Parathyroid adenoma (tissue), 2 donors: ENCODE data around the gene RABAC1.
A peak's percentile ranks its signal among the peaks of the same experiment; 100 is the strongest.

Experiments
- H2AFZ ChIP-seq: fragments of 300-600 bp; sonication (generic); one replicate; pipeline ENCODE4 v1.7.0; 2017; ENCODE audit warnings: antibody characterized with exemption, mild to moderate bottlenecking
- H3K27ac ChIP-seq: fragments of 300-600 bp; sonication (generic); one replicate; pipeline ENCODE4 v1.7.0; 2017
- H3K27me3 ChIP-seq: fragments of 300-600 bp; sonication (generic); one replicate; pipeline ENCODE4 v1.7.0; 2017; ENCODE audit warnings: low read length; ENCODE audit not compliant: control insufficient read depth, insufficient read depth
- H3K36me3 ChIP-seq: fragments of 300-600 bp; sonication (generic); one replicate; pipeline ENCODE4 v1.7.0; 2017; ENCODE audit warnings: low read length; ENCODE audit not compliant: control insufficient read depth, insufficient read depth
- H3K4me1 ChIP-seq: fragments of 300-600 bp; sonication (generic); one replicate; pipeline ENCODE4 v1.7.0; 2017; ENCODE audit warnings: control low read depth
- H3K4me2 ChIP-seq: fragments of 300-600 bp; sonication (generic); one replicate; pipeline ENCODE4 v1.7.0; 2017; ENCODE audit warnings: low read length
- H3K4me3 ChIP-seq: fragments of 300-600 bp; sonication (generic); one replicate; pipeline ENCODE4 v1.7.0; 2017; ENCODE audit warnings: low read depth, low read length
- H3K79me2 ChIP-seq: fragments of 300-600 bp; sonication (generic); one replicate; pipeline ENCODE4 v1.7.0; 2017; ENCODE audit warnings: control low read depth
- H3K9ac ChIP-seq: fragments of 300-600 bp; sonication (generic); one replicate; pipeline ENCODE4 v1.7.0; 2017; ENCODE audit warnings: mild to moderate bottlenecking
- H3K9me3 ChIP-seq: fragments of 300-600 bp; sonication (generic); one replicate; pipeline ENCODE4 v1.7.0; 2017; ENCODE audit warnings: low read length; ENCODE audit not compliant: control insufficient read depth
- TF ChIP-seq, protein P1 (sequence below): fragments of 300-600 bp; sonication (generic); IDR thresholded peaks from one replicate; pipeline ENCODE4 v1.7.0; 2017; ENCODE audit warnings: antibody characterized with exemption, mild to moderate bottlenecking
- donor health status: primary hyperparathyroidism.

The RABAC1 gene

DNA sequence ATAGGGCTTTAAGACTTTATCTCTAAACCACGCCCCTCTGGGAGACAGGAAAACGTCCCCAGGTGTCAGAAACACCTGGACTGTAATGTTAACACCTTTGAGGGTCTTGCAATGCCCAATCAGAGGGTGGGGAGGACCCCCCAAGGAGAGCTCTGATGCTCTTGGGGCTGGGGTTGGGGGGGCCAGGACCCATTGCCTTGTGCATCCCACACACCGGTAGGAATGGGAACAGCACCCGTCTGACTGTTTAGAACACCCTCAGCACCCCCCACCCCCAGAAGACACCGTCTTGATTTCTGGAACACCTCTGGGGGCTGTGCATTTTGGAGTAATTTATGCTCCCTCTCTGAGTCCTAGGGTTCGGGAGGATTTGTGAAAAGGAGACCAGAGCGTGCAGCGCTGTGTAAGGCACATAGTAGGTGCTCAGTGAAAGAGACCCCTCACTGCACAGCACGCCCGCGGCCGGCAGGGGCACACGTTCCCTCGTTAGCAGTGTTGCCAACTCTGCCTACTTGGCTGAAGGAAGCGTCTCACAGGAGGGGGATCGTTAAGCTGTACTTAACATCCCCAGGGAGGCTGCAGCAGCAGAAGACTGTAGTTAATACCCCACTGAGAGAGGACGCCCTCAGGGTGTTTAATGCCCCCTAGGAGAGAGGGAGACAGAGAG is 28.1 kb downstream of the RABAC1 start:
- H3K4me2 ChIP-seq = no peak overlapping the region
- H3K9ac ChIP-seq = no peak overlapping the region
- H3K27ac ChIP-seq = no peak overlapping the region
- TF ChIP-seq, protein P1, sequence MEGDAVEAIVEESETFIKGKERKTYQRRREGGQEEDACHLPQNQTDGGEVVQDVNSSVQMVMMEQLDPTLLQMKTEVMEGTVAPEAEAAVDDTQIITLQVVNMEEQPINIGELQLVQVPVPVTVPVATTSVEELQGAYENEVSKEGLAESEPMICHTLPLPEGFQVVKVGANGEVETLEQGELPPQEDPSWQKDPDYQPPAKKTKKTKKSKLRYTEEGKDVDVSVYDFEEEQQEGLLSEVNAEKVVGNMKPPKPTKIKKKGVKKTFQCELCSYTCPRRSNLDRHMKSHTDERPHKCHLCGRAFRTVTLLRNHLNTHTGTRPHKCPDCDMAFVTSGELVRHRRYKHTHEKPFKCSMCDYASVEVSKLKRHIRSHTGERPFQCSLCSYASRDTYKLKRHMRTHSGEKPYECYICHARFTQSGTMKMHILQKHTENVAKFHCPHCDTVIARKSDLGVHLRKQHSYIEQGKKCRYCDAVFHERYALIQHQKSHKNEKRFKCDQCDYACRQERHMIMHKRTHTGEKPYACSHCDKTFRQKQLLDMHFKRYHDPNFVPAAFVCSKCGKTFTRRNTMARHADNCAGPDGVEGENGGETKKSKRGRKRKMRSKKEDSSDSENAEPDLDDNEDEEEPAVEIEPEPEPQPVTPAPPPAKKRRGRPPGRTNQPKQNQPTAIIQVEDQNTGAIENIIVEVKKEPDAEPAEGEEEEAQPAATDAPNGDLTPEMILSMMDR = peak; percentile 26
- H3K27me3 ChIP-seq = no peaks in the 10 kb centered on the region
- no peaks in the 10 kb centered on the region for H3K9me3 ChIP-seq
- H3K36me3 ChIP-seq = no peaks in the 10 kb centered on the region
- no peak overlapping the region for H3K4me3 ChIP-seq
- no peaks in the 10 kb centered on the region for H3K79me2 ChIP-seq
- H3K4me1 ChIP-seq = peaks cover 24% of the 10 kb centered on the region
- no peak overlapping the region for H2AFZ ChIP-seq

DNA sequence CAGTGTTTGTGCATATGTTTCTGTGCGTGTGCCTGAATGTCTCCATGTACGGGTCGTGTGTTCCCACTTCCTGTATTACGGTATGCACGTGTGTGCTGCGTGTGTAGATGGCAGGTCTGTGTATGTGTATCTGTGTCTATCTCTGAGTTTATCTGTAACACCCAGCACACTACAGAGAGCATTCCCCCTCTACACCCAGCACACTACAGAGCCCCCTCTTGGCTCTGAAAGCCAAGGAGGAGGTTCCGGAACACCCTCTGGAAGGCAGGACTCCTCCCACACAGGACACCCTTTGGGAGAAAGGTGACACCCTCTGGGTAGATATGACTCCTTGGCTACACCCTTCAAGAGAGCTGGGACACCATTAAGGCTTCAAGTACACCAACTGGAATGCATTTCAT is 28.8 kb downstream of the RABAC1 start:
- Histone ChIP-seq H3K27ac (no peak overlapping the region), H3K4me3 (no peak overlapping the region), H3K79me2 (no peaks in the 10 kb centered on the region), H3K4me2 (no peak overlapping the region), H3K9me3 (no peaks in the 10 kb centered on the region), H2AFZ (no peak overlapping the region), H3K27me3 (no peaks in the 10 kb centered on the region), H3K9ac (no peak overlapping the region), H3K36me3 (no peaks in the 10 kb centered on the region), H3K4me1 (peaks cover 22% of the 10 kb centered on the region)
- TF ChIP-seq, protein P1 = no peak

DNA sequence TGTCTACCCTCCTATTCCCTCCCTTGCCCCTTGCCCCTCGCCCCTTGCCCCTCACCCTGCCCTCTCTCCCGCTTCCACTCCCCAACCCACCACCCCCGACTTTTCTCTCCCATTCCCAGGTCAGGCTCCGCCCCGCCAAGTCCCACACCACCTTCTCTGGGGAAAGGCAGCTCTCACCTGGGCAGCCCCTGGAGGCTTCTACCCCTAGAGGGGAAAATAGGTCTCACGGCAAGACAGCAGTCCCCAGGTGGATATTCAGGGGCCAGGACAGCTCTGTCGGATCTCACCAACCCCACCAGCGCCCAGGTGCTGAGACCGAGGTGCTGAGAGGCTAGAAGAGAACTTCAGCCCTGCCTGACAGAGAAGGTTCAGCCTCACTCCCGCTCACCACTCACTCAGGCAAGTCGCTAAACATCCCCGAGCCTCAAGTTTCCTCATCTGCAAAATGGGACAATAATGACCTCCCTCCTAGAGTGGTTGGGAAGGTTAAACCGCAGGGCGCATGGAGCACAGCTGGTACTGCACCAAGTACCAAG is 29.5 kb downstream of the RABAC1 start:
- H3K4me2 ChIP-seq = no peak overlapping the region
- H3K9me3 ChIP-seq = no peaks in the 10 kb centered on the region
- H3K27ac ChIP-seq = no peak overlapping the region
- no peak overlapping the region for H3K4me3 ChIP-seq
- H3K27me3 ChIP-seq = no peaks in the 10 kb centered on the region
- no peak overlapping the region for H2AFZ ChIP-seq
- H3K4me1 ChIP-seq = peaks cover 20% of the 10 kb centered on the region
- TF ChIP-seq, protein P1 = no peak
- no peaks in the 10 kb centered on the region for H3K79me2 ChIP-seq
- no peak overlapping the region for H3K9ac ChIP-seq
- H3K36me3 ChIP-seq = no peaks in the 10 kb centered on the region

DNA sequence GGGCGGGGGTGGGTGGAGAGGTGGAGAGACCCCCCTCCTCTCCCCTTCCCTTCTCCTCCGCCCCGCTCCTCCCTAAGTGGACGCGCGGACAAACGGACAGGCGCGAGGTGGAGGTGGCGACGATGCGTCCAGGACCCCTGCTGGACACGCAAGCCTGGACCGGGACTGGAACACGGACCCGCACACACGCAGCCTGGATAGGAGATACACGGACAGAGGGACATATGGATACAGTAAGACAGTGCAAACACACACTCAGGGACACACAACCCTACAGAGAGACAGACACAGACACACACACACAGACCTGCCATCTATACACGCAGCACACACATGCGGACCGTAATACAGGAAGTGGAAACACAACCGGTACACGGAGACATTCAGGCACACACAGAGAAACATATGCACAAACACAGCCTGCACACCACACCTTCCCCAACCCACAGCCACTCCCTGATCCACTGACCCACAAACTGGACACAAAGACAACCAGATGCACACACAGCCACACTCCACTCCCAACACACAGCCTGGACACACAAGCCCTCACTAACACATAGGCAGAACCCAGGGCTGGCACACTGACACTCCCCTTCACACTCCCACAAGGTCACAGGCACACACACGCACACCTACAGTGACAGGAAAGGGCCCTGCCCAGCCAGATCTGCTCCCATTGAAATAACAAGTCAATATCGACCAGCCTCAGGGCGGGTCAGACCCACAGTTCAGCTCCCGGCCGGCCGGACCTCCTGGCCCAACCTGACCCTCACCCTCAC is 30.2 kb downstream of the RABAC1 start:
- peaks cover 20% of the 10 kb centered on the region for H3K4me1 ChIP-seq
- peak overlapping the region; percentile 33 for H2AFZ ChIP-seq
- H3K27me3 ChIP-seq = no peaks in the 10 kb centered on the region
- peak overlapping the region; percentile 93 for H3K4me2 ChIP-seq
- TF ChIP-seq, protein P1 = no peak
- H3K79me2 ChIP-seq = no peaks in the 10 kb centered on the region
- no peaks in the 10 kb centered on the region for H3K9me3 ChIP-seq
- H3K27ac ChIP-seq = no peak overlapping the region
- no peak overlapping the region for H3K9ac ChIP-seq
- H3K36me3 ChIP-seq = no peaks in the 10 kb centered on the region
- peak overlapping the region; percentile 60 for H3K4me3 ChIP-seq
